NT2/D1 (cell line): ENCODE measurements around the gene PTPN1.
A peak's percentile ranks its signal among the peaks of the same experiment; 100 is the strongest.

Source experiments
- DNase-seq: peaks from one replicate; pipeline ENCODE4 v3.0.0-alpha.2; 2011; ENCODE audit warnings: low read depth, low spot score
- H3K27me3 ChIP-seq: 2 replicates; pipeline ENCODE4 v1.6.0; 2011; ENCODE audit warnings: mild to moderate bottlenecking; ENCODE audit not compliant: insufficient read length, insufficient read depth
- H3K36me3 ChIP-seq: 2 replicates; pipeline ENCODE4 v1.6.1; 2011; ENCODE audit warnings: mild to moderate bottlenecking, low read length, mixed read lengths; ENCODE audit not compliant: insufficient read depth, insufficient read length
- H3K4me1 ChIP-seq: 2 replicates; pipeline ENCODE4 v1.5.1; 2011; ENCODE audit not compliant: insufficient read depth, insufficient read length
- H3K4me3 ChIP-seq: 2 replicates; pipeline ENCODE4 v1.5.1; 2011; ENCODE audit warnings: low read depth; ENCODE audit not compliant: insufficient read length
- H3K9ac ChIP-seq: 2 replicates; pipeline ENCODE4 v1.6.0; 2011; ENCODE audit warnings: low read depth; ENCODE audit not compliant: insufficient read length
- H3K9me3 ChIP-seq: 2 replicates; pipeline ENCODE4 v1.5.1; 2011; ENCODE audit warnings: mild to moderate bottlenecking, low read length; ENCODE audit not compliant: insufficient read depth
- SUZ12 ChIP-seq: IDR thresholded peaks from 2 replicates; pipeline ENCODE4 v1.6.1; 2011; ENCODE audit not compliant: insufficient read length, insufficient read depth; ENCODE audit errors: extremely low read depth
- YY1 ChIP-seq: IDR thresholded peaks from 2 replicates; pipeline ENCODE4 v1.6.1; 2011; ENCODE audit not compliant: insufficient read length, insufficient read depth
- ZNF274 ChIP-seq: IDR thresholded peaks from 2 replicates; pipeline ENCODE4 v1.6.1; 2011; ENCODE audit warnings: mild to moderate bottlenecking, low read depth, low read length

Gene PTPN1

GRCh38 chr20:50584687-50585086 lies 74.5 kb downstream of the PTPN1 start:
- no peak for DNase-seq
- no peak for TF ChIP-seq SUZ12
- no peak for TF ChIP-seq ZNF274
- TF ChIP-seq YY1 = no peak
- Histone ChIP-seq H3K9me3 (peaks cover 9% of the 10 kb centered on the region; the same call in 1 of the 2 replicates), H3K9ac (no peak overlapping the region), H3K4me1 (no peaks in the 10 kb centered on the region), H3K27me3 (no peaks in the 10 kb centered on the region), H3K36me3 (peaks cover 91% of the 10 kb centered on the region), H3K4me3 (no peak overlapping the region)

- DNase-seq = no peak
- Histone ChIP-seq H3K27me3 (no peaks in the 10 kb centered on the region), H3K4me1 (no peaks in the 10 kb centered on the region), H3K36me3 (peaks cover 90% of the 10 kb centered on the region), H3K9me3 (peaks cover 9% of the 10 kb centered on the region; the same call in 1 of the 2 replicates), H3K9ac (no peak overlapping the region), H3K4me3 (no peak overlapping the region)
- TF ChIP-seq SUZ12 (no peak), ZNF274 (no peak), YY1 (no peak)
Measured at GRCh38 chr20:50585214-50585613, 75.0 kb downstream of the PTPN1 start.

- H3K36me3 ChIP-seq = peaks cover 90% of the 10 kb centered on the region
- H3K9me3 ChIP-seq = peaks cover 9% of the 10 kb centered on the region; the same call in 1 of the 2 replicates
- TF ChIP-seq SUZ12 (no peak), YY1 (no peak), ZNF274 (no peak)
- no peak for DNase-seq
- H3K4me1 ChIP-seq = no peaks in the 10 kb centered on the region
- H3K27me3 ChIP-seq = no peaks in the 10 kb centered on the region
- no peak overlapping the region for H3K4me3 ChIP-seq
- no peak overlapping the region for H3K9ac ChIP-seq
Measured at GRCh38 chr20:50585678-50586077, 75.5 kb downstream of the PTPN1 start.

- Histone ChIP-seq H3K9ac (no peak overlapping the region), H3K36me3 (peaks cover 80% of the 10 kb centered on the region), H3K9me3 (peaks cover 9% of the 10 kb centered on the region; the same call in 1 of the 2 replicates), H3K4me1 (no peaks in the 10 kb centered on the region), H3K27me3 (no peaks in the 10 kb centered on the region), H3K4me3 (no peak overlapping the region)
- DNase-seq = no peak
- no peak for TF ChIP-seq YY1
- TF ChIP-seq SUZ12 = no peak
- no peak for TF ChIP-seq ZNF274
Measured at GRCh38 chr20:50586531-50587232, 76.5 kb downstream of the PTPN1 start.

GRCh38 chr20:50587291-50587961 lies 77.2 kb downstream of the PTPN1 start:
- Histone ChIP-seq H3K27me3 (no peaks in the 10 kb centered on the region), H3K9ac (no peak overlapping the region), H3K4me1 (no peaks in the 10 kb centered on the region), H3K36me3 (peaks cover 72% of the 10 kb centered on the region), H3K4me3 (no peak overlapping the region), H3K9me3 (peaks cover 9% of the 10 kb centered on the region; the same call in 1 of the 2 replicates)
- TF ChIP-seq YY1 (no peak), SUZ12 (no peak)
- DNase-seq = no peak

GRCh38 chr20:50588034-50588736 lies 78.0 kb downstream of the PTPN1 start:
- TF ChIP-seq ZNF274 (no peak), SUZ12 (no peak), YY1 (no peak)
- H3K9me3 ChIP-seq = peaks cover 9% of the 10 kb centered on the region; the same call in 1 of the 2 replicates
- no peak overlapping the region for H3K4me3 ChIP-seq
- peaks cover 65% of the 10 kb centered on the region for H3K36me3 ChIP-seq
- H3K9ac ChIP-seq = no peak overlapping the region
- no peaks in the 10 kb centered on the region for H3K27me3 ChIP-seq
- peak; percentile 68 for DNase-seq
- H3K4me1 ChIP-seq = no peaks in the 10 kb centered on the region

GRCh38 chr20:50589548-50590347 lies 79.6 kb downstream of the PTPN1 start:
- Histone ChIP-seq H3K4me1 (peaks cover 3% of the 10 kb centered on the region), H3K36me3 (peaks cover 50% of the 10 kb centered on the region), H3K4me3 (no peak overlapping the region), H3K9ac (no peak overlapping the region), H3K9me3 (peaks cover 9% of the 10 kb centered on the region; the same call in 1 of the 2 replicates), H3K27me3 (no peaks in the 10 kb centered on the region)
- DNase-seq = no peak
- TF ChIP-seq SUZ12 = no peak
- TF ChIP-seq YY1 = no peak
- no peak for TF ChIP-seq ZNF274
